Activated naive CD4-positive, alpha-beta T cell treated with anti-CD3 and anti-CD28 coated beads, Interleukin-2, amount 50 U/mL, for 72 hours (primary cell): ENCODE results near the gene NRTN. TPM values are rescaled to one million over a fixed set of nuclear protein-coding genes. Genes with fewer than 3 reads are reported as not detected.
"Not testable (repeated sequence)": the region's sequence is repeated elsewhere in the genome, so short reads cannot be mapped to it uniquely, and the experiment has no call there.

ENCODE experiments used
- ATAC-seq, 2 donors: fragments of 150-1000 bp; cut with Tn5 transposase; 2 replicates each; pipeline ENCODE4 v1.10.0; 2021; ENCODE audit warnings: mild to moderate bottlenecking in 2 of 2, moderate library complexity in 2 of 2
- DNase-seq, 2 donors: peaks; one replicate each; pipeline ENCODE4 v3.0.0; 2021 to 2022; ENCODE audit warnings: low spot score in 2 of 2
- H3K27ac Mint-ChIP-seq, 2 donors: one replicate each; pipeline ENCODE4 v1.8.0; 2022; ENCODE audit warnings: mild to moderate bottlenecking in 2 of 2, mixed read lengths in 2 of 2
- H3K36me3 Mint-ChIP-seq, 2 donors: one replicate each; pipeline ENCODE4 v1.8.0; 2022; ENCODE audit warnings: mixed read lengths in 2 of 2
- H3K9me3 Mint-ChIP-seq, 2 donors: one replicate each; pipeline ENCODE4 v1.8.0; 2022; ENCODE audit warnings: mixed read lengths in 2 of 2
- total RNA-seq, 2 donors: library from RNA; stranded (reverse); gene quantifications; one replicate each; pipeline ENCODE4 v1.2.3, GENCODE V29; 2022

Gene NRTN
- total RNA-seq, 2 donors from 2014 or later, result 1.1 to 2.1 TPM

- Mint-ChIP-seq H3K9me3 (no peaks in the 10 kb centered on the region), H3K27ac (peak overlapping the region in 1 of 2 donors; percentile 75), H3K36me3 (no peaks in the 10 kb centered on the region)
- ATAC-seq (no peak), DNase-seq (no peak)
Measured at GRCh38 chr19:5864725-5865486, 60.0 kb downstream of the NRTN start.

- Mint-ChIP-seq H3K36me3 (no peaks in the 10 kb centered on the region), H3K9me3 (no peaks in the 10 kb centered on the region), H3K27ac (peak overlapping the region in 1 of 2 donors; percentile 75)
- no peak for ATAC-seq
- DNase-seq, result no peak
Measured at GRCh38 chr19:5865772-5866171, 60.9 kb downstream of the NRTN start.

GRCh38 chr19:5867201-5868136, 62.6 kb downstream of the NRTN start:
- ATAC-seq, result no peak

GRCh38 chr19:5870986-5871394, 66.1 kb downstream of the NRTN start:
- H3K9me3 Mint-ChIP-seq, result no peaks in the 10 kb centered on the region
- no peak for DNase-seq
- peak overlapping the region in 1 of 2 donors; percentile 79 for H3K27ac Mint-ChIP-seq
- no peaks in the 10 kb centered on the region for H3K36me3 Mint-ChIP-seq
- no peak for ATAC-seq

More at GRCh38 chr19:5867201-5868136, 62.6 kb downstream of the NRTN start:
- no peak for DNase-seq
- Mint-ChIP-seq H3K27ac (peak overlapping the region; percentile 22 to 37), H3K36me3 (no peaks in the 10 kb centered on the region), H3K9me3 (no peaks in the 10 kb centered on the region)

GRCh38 chr19:5873617-5874199, 68.8 kb downstream of the NRTN start:
- no peaks in the 10 kb centered on the region for H3K9me3 Mint-ChIP-seq
- H3K36me3 Mint-ChIP-seq, result no peaks in the 10 kb centered on the region
- ATAC-seq, result no peak
- H3K27ac Mint-ChIP-seq, result no peak overlapping the region
- DNase-seq, result no peak

GRCh38 chr19:5874496-5874895, 69.6 kb downstream of the NRTN start:
- H3K36me3 Mint-ChIP-seq, H3K9me3 Mint-ChIP-seq, DNase-seq, ATAC-seq, H3K27ac Mint-ChIP-seq: not testable (repeated sequence)

- H3K36me3 Mint-ChIP-seq, result no peaks in the 10 kb centered on the region
- H3K27ac Mint-ChIP-seq, result no peak overlapping the region
- DNase-seq (no peak), ATAC-seq (no peak)
- H3K9me3 Mint-ChIP-seq, result no peaks in the 10 kb centered on the region
Measured at GRCh38 chr19:5877427-5877826, 72.6 kb downstream of the NRTN start.

- H3K9me3 Mint-ChIP-seq, result no peaks in the 10 kb centered on the region
- no peak for DNase-seq
- ATAC-seq, result no peak
- no peaks in the 10 kb centered on the region for H3K36me3 Mint-ChIP-seq
- H3K27ac Mint-ChIP-seq, result no peak overlapping the region
Measured at GRCh38 chr19:5877882-5878281, 73.0 kb downstream of the NRTN start.

Other genes with a start within 250 kb of the NRTN start
- gene TINCR, start 237.1 kb upstream of the NRTN start, total RNA-seq, result 1 to 10 TPM in 1 of 2 donors, under 1 TPM in 1; 0.82 to 1.7 TPM
- gene SAFB2, start 182.3 kb upstream of the NRTN start, total RNA-seq, result 100 to 1,000 TPM; 107 to 233 TPM
- 100 to 1,000 TPM; 127 to 154 TPM for gene SAFB, start 182.0 kb upstream of the NRTN start, total RNA-seq
- gene MICOS13, start 124.6 kb upstream of the NRTN start, total RNA-seq, result 10 to 100 TPM; 32.0 to 47.2 TPM
- 1 to 10 TPM; 3.2 to 5.2 TPM for gene HSD11B1L, start 124.0 kb upstream of the NRTN start, total RNA-seq
- 1,000 to 10,000 TPM; 1,044 to 1,174 TPM for gene RPL36, start 114.8 kb upstream of the NRTN start, total RNA-seq
- gene LONP1, start 84.9 kb upstream of the NRTN start, total RNA-seq, result 100 to 1,000 TPM; 178 to 359 TPM
- gene CATSPERD, start 84.4 kb upstream of the NRTN start, total RNA-seq, result not detected
- 1 to 10 TPM; 1.8 to 7.4 TPM for gene PRR22, start 20.3 kb upstream of the NRTN start, total RNA-seq
- 10 to 100 TPM; 47.2 to 56.3 TPM for gene DUS3L, start 13.9 kb upstream of the NRTN start, total RNA-seq
- under 1 TPM in 1 of 2 donors, not detected in 1; 0.27 TPM for gene FUT6, start 34.6 kb downstream of the NRTN start, total RNA-seq
- under 1 TPM in 1 of 2 donors, not detected in 1; 0.32 TPM for gene FUT3, start 46.4 kb downstream of the NRTN start, total RNA-seq
- gene FUT5, start 65.5 kb downstream of the NRTN start, total RNA-seq, result under 1 TPM; 0.23 to 0.36 TPM
- gene NDUFA11, start 98.7 kb downstream of the NRTN start, total RNA-seq, result 100 to 1,000 TPM; 206 to 224 TPM
- gene VMAC, start 99.8 kb downstream of the NRTN start, total RNA-seq, result 1 to 10 TPM; 3.8 to 3.9 TPM
- gene CAPS, start 109.2 kb downstream of the NRTN start, total RNA-seq, result 1 to 10 TPM; 5.1 to 6.0 TPM
- 100 to 1,000 TPM in 1 of 2 donors, 10 to 100 TPM in 1; 89.6 to 112 TPM for gene RANBP3, start 173.1 kb downstream of the NRTN start, total RNA-seq